Fibroblast of upper back skin (primary cell): Measurements from ENCODE around the gene NXPH3.
A peak's percentile ranks its signal among the peaks of the same experiment; 100 is the strongest.

Experiments used
- DNase-seq: peaks from one replicate; pipeline ENCODE4 v3.0.0-alpha.2; 2013

Gene NXPH3

DNA sequence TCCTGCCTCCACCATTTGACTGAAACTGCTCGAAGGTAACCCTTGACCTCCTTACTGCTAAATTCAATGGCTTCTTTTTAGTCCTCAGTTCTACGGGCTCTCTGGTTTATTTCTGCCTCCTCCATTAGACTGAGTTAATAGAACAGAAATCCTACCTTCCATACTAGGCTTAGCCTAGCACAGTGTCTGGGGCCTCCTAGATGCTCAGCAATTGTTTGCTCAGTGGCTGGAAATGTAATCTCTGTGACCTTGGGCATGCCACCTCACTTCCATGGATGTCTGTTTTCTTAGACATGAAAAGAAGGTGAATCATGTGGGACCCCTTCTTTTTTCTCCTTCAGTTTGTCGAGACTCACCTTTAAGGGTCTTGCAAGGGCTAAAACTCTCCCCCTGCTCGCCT lies 19.7 kb downstream of the NXPH3 start:
- no peak for DNase-seq

DNA sequence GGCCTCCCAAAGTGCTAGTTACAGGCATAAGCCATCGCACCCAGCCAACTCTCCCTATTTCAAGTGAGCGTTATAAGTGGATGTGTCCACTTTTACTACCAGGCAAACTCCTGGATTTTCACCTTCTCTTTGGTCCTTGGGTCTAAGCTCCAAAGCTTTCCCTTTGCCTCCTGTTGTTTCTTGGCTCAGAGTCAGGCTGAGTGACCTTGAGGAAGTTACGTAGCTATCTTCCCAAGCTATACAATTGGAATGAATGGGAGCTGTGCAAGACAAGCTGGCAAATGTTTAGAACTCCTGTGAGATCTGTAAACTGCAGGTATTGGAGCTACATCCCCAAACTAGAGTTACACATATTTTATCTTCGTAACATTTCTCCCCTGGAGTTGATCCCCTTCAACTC lies 20.3 kb downstream of the NXPH3 start:
- DNase-seq = no peak

DNA sequence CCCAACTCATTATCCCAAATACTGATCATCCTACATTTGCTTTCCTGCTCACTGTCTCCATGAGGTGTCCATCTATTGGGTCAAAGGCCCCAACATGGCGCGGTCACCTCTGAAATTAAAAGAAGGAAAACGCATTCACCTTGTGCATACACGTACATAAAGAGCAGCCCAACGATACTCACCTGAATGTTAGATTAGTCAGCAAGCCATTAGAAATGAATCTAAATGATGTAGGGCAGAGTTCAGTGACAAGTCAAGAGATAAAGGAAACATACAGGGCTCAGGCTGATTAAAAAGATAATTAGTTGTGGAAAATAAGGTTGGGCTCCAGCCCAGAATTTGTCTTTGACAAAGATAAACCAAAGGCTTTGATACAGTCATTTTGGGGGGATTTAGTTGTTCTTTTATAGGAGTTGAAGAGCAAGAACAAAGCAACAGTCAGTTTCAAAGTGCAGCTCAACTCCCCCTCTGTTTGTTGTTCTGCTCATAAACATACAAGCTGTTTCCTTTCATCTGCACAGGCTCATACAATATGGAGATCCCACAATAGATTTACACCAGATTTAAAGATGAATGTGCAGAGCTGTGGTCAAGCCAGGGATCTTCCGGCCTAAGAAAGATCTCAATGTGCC lies 21.1 kb downstream of the NXPH3 start:
- DNase-seq = no peak

DNA sequence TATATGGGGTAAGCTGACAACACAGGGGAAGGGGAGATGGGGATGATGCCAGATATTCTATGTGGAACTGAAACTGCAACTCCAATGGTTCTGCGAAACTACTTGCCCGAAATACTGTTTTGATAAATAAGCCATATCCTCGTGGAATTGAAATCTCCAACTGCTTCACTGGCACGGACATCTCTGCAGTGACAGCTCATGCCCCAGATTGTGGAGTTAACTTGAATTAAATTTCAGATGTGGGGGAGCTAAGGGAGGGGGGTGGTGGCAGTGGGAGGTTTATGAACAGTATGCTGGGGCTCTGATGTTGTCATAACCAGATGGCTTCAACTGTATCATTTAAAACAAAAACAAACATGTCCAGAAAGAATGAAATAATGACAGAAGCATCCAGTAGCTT lies 21.8 kb downstream of the NXPH3 start:
- no peak for DNase-seq

DNA sequence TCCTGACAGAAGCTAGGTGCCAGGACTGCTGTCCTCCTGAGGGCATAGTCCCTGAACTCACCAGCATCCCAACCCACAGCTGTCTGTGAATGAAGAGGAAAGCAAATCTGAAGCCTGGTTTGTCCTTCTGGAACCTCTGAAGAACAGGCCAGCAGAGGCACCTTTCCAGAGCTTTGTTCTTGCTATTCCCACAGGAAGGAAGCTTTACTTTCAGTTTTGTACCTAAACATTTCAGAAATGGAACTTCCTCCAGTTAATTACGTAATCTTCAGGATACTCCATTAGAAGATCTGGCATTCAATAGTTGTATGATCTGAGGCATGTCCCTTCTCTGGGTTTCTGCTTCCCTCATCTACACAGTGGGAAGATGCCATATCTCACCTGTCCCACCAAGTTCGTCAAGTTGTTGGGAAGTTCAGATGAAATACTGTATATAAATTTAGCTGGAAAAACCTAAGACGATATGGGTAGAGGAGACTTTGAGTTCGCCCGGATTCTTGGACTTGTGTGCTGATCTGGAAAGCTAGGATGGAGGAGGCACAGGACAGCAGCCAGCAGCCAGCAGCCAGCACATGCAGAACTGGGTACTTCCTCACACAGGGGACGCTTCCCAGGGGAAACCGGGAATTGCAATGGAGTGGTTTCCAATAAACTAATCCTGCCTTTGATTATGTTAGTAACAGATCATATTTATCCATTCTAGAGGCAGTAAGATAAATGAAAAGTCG lies 22.4 kb downstream of the NXPH3 start:
- DNase-seq = no peak

DNA sequence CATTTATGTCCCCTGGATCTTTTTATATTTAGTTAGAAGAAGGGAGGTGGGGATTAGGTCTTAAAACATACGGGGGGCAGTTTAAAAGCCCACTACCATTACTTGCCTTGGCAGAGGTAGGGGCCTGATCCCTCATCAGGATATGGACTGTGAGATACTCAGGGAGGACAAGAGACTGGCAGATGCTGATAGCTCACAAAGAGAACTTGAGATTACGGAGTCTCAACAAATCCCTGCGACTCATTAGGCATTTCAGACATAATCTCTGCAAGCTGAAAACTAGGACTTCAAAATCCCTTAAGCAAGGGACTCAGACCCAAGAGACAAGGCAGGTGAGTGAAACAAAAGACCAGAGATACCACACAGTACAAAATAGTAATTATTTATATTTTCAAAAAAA lies 23.2 kb downstream of the NXPH3 start:
- DNase-seq = no peak

DNA sequence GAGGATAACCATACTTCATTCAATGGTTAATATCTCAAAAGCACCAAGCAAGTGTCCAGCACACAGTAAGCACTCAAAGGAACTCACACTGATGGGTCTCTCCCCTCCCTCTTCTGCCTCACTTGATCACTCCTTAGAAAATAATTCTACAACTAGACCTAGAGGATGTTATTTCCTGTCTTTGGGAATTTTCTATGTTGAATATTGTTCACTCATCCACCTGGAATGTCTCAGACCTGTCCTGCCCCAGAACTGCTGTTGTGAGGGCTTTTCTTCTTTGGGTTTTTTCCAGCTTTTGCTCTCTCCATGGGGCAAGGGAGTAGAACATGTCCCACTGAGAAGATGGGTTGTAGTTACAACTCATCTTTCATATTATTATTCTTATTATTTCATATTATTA lies 25.3 kb downstream of the NXPH3 start:
- DNase-seq = peak; percentile 10

DNA sequence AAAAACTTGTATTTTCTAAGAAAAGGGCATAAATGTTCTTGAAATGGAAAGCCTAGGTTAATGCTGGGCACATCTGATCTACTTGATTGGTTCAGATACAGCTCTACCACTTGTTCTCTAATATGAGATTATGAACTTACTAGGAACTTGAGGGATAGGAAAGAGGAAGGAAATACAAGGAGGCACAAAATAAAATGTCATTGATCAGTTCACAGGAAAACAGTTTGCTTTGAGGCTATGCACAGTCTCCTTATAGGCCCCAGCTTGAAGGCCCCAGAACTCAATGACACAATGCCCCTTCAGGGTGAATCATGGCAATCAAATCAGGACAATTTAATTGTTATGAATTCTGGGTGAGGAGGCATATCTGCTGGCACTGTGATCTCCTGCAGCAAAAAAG lies 27.1 kb downstream of the NXPH3 start:
- DNase-seq = no peak

DNA sequence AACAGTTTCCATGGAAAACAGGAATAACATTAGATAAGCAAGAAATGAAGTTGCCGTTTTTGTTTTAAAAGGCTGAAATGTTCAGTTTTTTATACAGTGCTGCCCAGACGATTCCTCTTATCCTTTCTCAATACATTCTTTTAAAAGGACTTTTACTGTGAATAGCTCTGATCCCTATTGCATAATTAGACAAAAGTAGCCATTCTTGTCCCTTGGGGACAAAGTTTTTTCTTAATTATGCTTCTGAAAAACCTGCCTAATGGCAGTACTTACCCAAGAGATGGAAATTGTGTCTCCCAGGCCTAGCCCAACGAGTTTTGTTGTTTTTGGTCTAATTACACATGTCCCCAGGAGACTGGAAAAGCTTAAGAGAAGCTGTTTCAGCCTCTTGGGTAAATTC lies 27.6 kb downstream of the NXPH3 start:
- no peak for DNase-seq

DNA sequence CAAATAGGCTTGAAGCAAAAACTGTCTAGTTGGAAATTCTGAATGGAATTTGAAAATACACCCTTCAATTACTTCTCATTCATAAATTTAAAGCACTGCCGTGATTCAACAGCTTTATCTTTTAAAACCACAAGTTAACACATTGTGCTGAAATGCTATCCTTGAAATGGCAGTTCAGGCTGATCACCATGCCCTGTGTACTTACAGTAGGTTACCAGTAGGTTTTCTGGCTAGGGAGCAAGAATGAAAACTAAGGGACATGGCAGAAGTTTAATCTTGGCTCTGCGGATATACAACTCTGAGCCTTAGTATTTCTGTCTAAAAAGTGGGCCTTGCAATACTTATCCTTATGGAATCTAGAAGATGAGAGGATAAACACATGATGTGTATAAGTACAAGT lies 28.0 kb downstream of the NXPH3 start:
- DNase-seq = no peak

DNA sequence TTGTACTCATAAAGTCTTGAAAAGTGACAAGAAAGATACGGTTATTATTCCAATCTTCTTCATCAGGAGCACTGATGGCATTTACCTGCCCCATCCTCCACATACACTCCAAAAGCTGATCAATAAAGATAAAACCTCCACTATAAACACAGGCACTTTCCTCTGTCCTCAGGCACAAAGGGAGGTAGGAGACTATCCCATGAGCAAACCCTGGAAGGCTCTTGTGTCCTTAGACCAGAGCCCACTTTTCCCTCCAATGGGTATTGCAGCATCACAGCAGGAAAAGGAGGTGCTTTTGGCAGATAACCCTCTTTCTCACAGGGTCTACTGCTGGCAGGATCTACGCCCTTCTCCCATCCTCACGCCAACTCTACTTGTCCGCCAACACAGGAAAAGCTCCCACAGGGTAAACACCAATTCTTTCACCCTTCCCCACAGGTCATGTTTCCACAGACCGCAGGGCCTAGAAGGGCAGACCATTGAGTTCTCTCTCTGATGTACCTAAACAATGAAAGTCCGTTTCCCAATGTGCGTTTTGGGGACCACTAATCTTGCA lies 28.7 kb downstream of the NXPH3 start:
- no peak for DNase-seq

DNA sequence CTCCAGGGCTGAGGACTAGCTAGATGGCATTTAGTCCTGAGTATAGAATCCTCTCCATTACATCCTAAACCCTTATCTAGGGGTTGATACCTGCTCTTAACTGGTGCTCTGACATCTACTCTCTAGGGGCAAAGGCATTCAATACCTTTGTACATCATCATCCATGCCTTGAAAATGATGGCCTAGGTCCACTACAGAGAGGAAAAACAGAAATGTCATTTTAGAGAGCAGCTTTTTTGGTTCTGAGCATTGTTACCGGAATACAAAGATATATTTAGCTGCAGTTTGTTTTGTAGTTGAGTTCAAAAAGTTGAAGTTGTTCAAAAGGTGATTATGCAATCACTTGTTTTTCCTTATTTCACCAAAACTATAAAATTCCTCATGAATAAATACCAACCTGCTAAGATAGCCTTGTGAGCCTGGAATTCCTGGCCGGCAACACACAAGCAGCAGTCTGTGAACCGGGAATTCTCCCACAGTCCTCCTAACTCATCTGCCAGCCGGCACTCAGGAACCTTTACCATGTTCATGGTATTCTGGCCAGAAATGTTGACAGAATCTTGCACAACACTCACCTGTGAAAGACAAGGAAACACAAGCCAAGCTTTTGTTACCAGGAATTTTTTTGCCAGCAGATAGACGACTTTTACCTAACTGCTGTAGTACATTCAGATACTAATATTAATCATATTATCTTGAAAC lies 35.4 kb downstream of the NXPH3 start:
- DNase-seq = no peak

DNA sequence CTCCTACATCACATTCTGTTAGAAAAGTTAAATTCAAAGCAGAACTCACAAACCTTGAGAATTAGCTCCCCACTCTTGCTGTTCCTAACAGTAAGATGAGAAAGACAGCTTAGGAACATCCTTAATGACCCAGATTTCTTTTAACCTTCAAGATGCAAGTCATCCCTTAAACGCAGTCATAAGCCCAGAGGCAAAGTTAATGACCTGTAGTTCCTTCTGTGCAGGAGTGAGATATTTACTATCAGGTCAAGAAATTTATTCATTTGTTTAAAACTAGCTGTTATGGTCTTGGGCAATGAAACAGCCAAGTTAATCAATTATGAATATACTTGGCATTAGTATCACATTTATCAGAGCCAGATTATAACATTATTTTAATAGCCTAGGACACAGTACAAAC lies 37.1 kb downstream of the NXPH3 start:
- no peak for DNase-seq

DNA sequence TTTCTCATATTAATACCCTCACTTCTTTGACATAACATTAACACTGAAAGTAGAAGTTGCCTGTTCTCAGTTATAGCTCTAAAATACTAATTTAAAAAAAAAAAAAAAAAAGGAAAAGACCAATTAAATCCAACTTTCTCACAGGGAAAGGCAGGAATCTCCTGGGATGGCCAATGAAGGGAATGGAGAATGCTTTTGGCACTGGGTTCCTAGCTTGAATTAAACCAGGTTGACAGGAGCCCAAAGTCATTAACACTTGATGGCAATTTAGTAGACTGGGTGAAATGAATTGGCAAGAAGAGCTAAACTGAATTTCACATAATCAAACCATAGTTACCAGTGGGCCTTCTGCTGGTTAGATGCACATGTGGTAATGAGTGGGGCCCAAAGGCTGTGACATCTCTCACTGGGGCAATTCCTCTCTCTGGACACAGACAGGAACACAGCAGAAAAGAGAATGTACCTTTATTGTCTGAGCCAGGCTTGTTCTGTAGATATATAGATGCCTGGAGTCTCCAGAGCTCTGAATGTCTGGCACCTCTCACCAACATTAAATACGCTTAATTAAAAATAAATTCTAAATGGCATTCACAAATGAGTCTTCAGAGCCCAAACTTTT lies 37.6 kb downstream of the NXPH3 start:
- DNase-seq = no peak

DNA sequence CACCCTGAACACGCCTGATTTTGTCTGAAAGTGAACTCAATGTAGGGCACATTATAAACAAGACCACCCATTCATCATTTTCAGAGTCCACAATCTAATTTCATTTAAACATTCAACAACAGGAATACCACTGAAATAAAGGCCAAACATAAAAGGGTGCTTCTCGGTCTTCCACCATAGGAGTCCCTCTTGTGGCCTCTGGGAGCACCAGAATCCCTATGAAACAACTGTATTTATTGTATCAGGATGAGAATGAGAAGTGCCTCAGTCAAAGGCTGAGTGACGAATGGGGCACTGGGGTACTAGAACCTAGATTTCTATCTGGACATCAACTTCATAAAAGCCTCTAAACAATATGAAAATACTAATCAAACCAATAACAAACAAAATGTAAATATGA lies 40.4 kb downstream of the NXPH3 start:
- DNase-seq = no peak

DNA sequence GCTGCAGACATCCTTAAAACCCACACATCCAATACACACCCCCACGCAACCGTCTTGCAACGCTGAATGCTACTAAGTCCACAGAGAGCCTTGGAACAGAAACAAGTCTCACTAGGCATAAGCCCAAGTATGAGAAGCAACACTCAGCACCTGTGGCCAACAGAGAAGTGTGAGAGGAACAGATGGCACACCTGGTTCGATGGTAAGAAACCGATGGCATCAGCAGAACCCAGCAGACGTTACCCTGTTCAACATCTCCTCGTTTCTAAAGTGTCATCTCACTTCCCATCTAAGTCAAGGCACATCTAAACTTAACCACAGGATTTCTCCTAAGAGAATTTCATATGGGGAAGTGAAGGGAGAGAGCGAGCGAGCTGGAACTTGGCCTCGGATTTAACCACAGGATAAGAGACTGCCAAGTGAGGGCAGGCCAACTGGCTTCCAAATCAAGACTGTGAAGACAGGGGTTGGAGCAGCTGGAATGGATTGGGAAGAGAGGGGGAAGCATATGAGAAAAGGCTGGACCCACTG lies 41.0 kb downstream of the NXPH3 start:
- peak; percentile 87 for DNase-seq

DNA sequence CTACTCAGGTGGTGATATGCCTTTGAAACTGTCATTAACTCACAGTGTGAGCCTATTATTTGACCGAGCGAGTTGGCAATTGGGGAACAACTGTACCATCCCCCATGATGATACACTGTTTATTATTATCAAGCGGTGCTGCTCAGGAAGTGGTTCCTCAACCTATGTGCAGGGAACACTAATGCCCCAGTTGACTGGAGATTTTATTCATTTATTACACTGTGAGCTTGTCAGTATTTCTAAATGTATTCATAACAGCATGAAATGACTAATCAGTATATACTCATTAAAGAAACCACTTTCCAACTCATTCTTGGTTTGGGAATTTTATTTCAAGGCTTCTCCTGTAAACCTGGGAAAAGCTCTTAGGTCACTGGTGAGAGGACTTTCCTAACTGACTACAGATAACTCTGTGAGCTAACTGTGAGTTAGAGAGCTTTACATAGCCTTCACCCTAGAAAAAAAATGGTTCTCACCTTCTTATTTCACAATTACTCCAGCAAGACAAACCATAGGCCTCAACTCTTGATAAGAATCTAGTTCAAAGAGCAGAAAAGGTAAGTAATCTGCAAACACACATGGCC lies 42.4 kb downstream of the NXPH3 start:
- DNase-seq = peak; percentile 11

DNA sequence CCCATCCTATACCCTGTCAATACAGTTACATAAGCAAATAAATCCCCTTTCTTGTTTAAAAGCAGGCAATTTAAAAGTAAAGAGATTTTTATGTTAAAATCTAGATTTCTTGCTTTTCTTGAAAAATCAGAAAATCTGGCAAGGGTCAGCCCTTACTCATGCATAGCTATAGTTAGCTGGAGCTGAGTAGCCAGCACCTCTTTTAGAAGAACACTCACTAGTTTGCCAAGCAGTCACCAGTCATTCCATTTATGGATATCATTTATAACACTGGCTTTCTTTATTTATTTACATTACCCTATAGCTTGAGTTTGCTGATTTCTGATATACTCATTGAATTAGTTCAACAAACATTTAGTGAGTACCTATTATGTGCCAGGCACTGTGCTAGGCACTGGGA lies 45.7 kb downstream of the NXPH3 start:
- no peak for DNase-seq

DNA sequence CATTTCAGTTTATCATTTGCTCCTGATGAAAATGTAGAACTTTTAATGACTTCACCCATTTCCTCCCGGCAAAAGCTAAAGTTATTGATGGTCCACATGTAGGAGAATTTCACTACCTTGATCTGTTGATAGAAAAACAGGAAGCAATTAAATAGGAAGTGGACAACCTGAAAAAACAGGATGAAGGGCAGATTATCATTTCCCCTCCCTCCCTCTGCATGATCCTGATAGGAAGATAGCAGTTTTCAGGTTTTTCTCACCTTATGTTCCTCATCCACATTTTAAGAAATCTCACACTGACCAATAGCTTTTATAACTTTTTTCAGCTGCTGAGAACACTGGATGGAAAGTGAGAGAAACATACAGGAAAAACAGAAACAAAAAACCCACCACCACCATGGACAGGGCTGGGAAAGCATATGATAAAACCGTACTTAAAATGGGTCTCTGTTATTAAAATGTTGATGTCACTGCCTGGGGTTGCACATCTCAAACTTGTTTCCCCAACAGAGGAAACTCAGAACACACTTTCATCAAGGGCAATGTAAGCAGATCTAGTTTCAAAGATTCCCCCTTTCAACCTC lies 46.4 kb downstream of the NXPH3 start:
- DNase-seq = no peak

DNA sequence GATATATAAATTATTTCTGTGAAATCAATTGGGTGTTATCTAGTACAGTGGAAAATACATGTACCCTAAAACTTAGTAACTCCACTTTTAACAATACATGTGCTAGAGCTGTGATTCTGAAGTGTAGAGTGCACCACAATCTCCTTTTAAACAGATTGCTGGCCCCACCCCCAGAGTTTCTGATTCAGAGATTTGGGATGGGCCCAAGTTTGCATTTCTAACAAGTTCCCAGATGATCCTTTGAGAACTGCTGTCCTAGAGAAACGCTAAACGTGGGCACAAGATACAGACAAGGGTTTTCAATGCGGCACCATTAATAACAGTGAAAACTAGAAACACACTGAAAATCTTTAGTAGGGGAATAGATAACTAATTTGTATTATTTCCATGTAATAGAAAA lies 49.2 kb downstream of the NXPH3 start:
- DNase-seq = peak; percentile 50

DNA sequence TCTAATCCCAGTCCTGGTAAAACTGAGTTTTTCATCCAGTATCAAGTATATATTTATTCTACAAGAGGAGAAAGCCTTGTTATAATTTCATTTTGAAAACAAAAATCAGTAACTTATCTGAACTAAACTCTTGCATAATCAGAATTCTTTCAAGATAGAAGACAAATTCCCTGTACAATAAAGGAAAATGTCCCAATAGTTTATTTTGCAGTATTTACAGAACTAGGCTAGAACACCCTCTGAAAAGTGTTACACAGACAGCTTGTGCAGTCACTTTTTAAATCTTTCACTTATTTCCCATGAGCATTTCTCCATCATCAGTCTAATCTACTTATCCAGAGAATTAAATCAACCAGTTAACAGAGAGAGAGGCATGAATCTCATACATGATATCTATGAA lies 53.8 kb downstream of the NXPH3 start:
- no peak for DNase-seq

DNA sequence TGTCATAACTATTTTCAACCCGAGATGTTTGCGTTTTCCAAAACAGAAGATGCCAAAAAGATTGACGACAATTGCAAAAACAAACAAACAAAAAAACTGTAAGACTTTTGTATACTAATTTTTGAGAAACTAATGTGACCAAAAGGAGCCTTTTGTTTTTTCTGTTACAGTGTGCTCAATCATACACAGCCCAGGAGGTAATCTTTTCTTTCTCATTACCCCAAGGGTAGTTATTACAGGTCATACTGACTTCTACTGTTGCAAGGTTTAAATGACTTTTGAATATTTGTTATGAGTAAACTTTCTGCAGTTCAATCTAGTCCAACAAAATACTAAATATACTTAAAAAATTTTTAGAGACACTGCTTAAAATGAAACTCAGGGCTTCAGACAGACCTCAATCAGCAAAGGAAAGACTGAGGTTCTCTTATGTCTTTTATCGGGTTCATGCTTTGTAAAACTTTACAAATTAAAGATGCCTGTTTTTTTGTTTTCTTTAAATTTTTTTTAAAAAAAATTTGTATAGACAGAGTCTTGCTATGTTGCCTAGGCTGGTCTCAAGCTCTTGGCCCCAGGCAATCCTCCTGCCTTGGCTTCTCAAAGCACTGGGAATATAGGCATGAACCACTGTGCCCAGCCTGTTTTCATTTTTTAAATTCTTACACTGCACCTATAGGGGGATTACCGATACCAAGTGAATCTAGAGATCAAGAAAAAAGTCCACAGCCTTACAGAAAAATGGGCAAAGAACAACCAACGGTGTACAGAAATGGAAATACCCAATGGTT lies 54.6 kb downstream of the NXPH3 start:
- no peak for DNase-seq
